ENCODE measurements around the gene CHCHD10.
"Not testable (repeated sequence)": the region's sequence is repeated elsewhere in the genome, so short reads cannot be mapped to it uniquely, and the experiment has no call there.

The CHCHD10 gene

DNA sequence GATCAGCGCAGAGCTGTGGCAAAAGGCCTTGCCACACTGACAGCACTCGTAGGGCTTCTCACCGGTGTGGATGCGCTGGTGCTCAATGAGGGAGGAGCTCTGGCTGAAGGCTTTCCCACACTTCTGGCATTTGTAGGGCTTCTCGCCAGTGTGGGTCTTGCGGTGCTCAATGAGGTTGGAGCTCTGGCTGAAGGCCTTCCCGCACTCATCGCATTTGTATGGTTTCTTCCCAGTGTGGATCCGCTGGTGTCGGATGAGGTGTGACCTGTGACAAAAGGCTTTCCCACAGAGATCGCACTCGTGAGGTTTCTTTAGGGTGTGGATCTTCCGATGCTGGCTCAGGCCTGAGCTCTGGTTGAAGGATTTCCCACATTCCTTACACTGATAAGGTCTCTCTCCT, 23.8 kb downstream of the CHCHD10 start:
- no peak for DNase-seq

DNA sequence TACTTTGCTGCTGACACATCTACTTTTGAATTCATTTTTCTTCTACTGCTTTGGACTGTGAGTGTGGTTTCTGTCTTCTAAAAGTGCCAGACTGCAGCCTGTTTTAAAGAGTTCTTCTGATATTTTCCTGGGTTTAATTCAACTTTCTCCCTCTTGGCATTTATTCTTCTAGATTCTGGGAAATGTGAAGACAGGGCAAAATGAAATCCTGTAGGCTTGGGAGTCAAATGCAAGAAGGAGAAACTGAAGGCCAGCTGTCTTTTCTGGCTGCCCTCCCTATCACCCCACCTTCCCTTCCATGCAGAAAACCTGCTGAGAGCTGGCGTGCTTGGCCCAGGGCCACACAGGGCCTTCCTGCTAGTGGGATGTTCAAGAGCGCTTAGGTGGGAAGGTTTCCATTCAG, 24.5 kb downstream of the CHCHD10 start:
- no peak for DNase-seq

DNA sequence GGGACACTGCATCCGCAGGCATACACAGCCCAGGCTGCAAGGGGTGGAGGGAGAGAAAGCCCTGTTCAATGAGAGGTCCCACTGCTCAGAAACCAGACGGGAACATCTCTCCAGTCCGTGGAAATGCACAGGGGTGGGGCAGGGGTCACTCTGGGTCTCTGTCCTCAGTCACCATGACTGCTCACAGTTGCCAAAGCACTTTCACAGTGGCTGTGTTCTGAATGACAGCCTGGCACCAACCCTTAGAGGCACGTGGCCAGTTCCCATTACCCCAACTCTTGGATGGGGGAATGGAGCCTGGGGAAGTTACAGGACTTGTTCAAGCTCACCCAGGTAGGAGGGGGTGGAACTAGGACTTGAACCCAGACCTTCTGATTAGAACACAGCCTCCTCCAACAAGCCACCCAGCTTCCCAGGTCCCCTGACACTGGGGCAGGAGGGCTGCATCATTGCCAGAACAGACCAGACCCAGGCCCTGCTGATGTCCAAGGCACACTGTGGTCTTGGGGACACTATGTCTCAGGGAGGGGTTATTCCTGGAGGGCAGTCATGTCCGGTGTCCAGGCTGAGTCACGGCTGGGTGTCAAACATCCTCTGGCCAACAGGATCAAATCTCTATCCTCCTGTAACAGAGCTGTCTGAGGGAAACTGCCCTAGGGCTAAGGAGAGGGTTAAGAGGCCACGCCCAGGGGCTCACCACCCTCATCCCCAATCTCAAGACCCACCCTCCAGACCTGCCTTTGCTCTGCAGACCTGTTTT, 25.1 kb downstream of the CHCHD10 start:
- no peak for DNase-seq

DNA sequence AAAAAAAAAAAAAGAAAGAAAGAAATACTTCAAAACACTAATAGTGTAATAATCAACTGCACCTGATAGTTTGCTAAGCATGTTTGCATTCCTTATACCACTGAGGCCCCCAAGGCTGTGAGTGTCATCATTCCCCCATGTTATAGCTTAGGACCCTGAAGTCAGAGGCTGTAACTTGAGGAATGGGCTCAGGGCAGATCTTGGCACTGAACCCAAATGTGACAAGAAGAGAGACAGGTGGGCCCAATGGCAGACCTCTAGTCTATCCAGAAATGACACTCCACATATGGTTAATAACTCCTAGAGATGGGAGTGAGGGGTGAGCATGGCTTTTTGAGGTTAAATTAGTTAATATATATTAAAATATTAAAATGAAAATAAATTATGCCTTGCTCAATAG, 30.1 kb downstream of the CHCHD10 start:
- no peak for DNase-seq

DNA sequence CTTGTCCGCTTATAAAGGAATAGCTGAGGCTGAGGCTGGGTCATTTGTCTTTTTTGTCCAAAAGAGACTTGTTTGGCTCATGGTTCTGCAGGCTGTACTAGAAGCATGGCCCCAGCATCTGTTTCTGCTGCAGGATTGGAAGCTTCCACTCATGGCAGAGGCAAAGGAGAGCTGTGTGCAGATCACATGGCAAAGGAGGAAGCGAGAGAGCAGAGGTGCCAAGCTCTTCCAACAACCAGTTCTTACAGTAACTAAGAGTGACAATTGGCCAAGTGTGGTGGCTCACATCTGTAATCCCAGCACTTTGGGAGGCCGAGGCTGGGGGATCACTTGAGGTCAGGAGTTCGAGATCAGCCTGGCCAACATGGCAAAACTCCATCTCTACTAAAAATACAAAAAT, 39.7 kb downstream of the CHCHD10 start:
- DNase-seq = not testable (repeated sequence)

DNA sequence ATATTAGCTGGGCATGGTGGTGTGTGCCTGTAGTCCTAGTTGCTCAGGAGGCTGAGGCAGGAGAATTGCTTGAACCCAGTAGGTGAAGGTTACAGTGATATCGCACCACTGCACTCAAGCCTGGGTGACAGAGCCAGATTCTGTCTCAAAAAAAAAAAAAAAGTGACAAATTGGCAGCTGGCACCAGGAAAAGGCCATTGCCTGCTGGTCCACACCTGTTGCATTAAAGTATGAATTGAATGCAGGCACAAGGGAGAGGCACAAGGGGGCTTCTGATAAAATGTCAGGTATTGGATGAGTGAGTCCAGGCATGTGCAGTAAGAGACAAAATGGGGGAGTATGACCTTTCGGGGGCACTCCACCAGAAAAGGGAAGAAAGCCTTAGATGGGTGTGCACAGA, 45.0 kb downstream of the CHCHD10 start:
- DNase-seq = no peak

DNA sequence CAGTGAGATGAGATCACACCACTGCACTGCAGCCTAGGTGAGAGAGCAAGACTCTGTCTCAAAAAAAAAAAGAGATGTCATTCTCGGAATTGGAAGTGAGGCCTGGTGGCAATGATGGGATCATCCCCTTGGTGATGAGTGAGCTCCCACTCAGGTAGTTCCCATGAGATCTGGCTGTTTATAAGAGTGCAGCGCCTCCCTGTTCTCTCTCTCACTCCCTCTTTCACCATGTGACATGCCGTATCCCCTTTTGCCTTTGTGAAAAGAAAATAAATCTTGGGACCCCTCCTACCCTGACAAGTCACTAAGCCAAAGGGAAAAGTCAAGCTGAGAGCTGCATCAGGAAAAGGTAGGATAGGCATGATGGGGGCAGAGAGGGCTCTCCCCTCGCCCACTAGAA, 45.6 kb downstream of the CHCHD10 start:
- DNase-seq = no peak

DNA sequence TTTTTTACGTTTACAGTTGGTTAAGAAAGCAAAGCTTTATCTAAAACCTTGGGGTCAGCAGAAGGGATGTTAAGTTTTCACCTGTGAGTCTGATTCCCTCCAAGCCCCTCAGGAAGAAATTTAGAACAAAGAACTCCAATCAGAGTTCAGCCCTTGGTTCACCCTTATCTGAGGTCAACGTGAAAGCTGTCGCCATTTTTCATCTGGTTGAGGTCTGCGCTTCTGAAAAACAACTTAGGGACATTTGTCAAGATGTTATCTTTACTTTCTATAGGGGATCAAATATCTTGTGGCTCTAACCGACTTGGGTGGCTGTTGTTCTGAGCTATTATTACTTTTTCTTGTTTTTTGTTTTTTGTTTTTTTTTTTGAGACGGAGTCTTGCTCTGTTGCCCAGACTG, 46.9 kb downstream of the CHCHD10 start:
- no peak for DNase-seq

DNA sequence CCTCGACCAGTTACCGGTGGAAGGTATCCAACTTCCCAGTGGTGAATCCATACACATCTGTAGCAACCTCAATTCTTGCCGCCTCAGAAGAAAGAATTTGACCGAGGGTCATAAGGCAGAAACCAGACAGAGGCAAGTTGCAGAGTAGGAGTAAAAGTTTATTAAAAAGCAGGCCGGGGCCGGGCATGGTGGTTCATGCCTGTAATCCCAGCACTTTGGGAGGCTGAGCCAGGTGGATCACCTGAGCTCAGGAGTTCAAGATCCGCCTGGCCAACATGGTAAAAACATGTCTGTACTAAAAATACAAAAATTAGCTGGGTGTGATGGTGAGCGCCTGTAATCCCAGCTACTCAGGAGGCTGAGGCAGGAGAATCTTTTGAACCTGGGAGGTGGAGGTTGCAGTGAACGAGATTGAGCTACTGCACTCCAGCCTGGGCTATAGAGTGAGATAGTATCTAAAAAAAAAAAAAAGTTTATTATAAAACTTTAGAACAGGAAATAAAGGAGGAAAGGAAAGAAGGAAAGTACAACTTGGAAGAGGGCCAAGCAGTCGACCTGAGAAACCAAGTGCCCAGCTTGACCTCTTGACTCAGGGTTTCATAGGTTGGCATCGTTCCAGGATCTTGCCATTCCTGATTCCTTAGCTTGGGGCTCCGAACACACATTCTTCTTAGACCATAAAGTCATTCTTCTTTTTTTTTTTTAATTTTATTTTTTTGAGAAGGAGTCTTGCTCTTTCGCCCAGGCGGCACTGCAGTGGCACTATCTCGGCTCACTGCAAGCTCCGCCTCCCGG, 49.2 kb downstream of the CHCHD10 start:
- no peak for DNase-seq

DNA sequence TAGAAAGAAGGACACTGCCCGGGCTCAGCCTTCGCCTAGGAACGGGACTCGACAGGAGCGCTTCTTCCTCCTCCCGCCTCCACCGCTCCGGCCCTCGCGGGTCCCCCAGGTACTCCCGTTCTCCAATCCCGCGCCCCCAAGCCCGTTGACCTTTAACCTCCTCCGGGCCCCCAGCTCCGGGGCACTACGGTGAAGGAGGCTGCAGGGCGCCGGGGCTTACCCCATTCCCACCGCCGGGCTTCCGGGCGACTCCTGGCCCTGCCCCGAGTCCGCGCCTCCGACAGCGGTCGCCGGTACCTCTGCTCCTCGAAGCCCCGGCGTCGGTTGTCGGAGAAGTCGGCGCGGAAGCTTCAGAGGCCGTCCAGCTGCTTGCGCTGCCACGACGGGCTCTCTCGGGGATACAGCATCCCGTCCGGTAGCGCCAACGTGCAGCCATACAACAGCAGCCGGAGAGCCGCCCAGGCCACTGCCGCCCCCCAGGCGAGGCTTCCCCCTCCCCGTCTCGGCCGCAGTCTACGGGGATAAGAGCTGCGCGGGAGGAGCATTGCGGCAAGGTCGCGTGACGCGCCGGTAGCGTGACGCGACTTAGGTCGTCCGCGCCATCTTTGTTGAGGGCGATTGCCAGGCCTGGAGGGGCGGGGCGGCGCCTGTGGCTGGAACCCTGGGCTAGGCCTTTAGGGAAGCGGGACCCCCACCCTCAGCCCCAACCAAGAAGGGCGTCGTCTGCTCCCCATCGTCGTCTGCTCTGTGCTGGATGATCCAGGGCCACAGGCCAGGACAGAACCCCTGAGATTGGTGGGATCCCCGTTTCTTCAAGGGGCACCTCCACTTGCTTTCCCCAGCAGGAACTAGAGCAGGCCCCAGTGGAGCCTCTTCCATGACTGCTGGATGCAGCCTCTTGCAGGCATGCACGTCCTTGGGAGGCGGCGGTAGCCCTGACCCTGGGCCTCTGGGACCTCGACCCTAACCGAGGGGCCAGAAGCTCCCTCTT, 50.7 kb downstream of the CHCHD10 start:
- peak; percentile 73 for DNase-seq
